Omental fat pad (tissue), 4 donors: ENCODE measurements around the gene AP4B1. TPM values are rescaled to one million over a fixed set of nuclear protein-coding genes. Genes with fewer than 3 reads are reported as not detected.
A peak's percentile ranks its signal among the peaks of the same experiment; 100 is the strongest.
"Not testable (repeated sequence)": the region's sequence is repeated elsewhere in the genome, so short reads cannot be mapped to it uniquely, and the experiment has no call there.

Experiments used
- ATAC-seq: fragments of 150-250 bp; one replicate; pipeline ENCODE4 v1.9.1; 2016; ENCODE audit warnings: mild to moderate bottlenecking, moderate library complexity; ENCODE audit not compliant: low FRiP score
- DNase-seq: peaks from one replicate; pipeline ENCODE4 v3.0.0-alpha.2; 2019; ENCODE audit warnings: low spot score
- total RNA-seq, 4 donors: library from RNA; depleted of rRNA; stranded (reverse); fragments of >200 nt; gene quantifications; one replicate each; pipeline ENCODE4 v1.1.0, GENCODE V29; 2016
- TF ChIP-seq, protein P1 (sequence below), 3 donors: fragments of 450-650 bp; IDR thresholded peaks; one replicate each; pipeline ENCODE4 v1.5.1; 2016 to 2017; ENCODE audit warnings: antibody characterized with exemption in 3 of 3, mild to moderate bottlenecking in 3 of 3, moderate library complexity in 2 of 3

The AP4B1 gene
- 10 to 100 TPM in 3 of 4 donors, 1 to 10 TPM in 1; 9.3 to 17.2 (median 15.6) TPM for total RNA-seq

DNA sequence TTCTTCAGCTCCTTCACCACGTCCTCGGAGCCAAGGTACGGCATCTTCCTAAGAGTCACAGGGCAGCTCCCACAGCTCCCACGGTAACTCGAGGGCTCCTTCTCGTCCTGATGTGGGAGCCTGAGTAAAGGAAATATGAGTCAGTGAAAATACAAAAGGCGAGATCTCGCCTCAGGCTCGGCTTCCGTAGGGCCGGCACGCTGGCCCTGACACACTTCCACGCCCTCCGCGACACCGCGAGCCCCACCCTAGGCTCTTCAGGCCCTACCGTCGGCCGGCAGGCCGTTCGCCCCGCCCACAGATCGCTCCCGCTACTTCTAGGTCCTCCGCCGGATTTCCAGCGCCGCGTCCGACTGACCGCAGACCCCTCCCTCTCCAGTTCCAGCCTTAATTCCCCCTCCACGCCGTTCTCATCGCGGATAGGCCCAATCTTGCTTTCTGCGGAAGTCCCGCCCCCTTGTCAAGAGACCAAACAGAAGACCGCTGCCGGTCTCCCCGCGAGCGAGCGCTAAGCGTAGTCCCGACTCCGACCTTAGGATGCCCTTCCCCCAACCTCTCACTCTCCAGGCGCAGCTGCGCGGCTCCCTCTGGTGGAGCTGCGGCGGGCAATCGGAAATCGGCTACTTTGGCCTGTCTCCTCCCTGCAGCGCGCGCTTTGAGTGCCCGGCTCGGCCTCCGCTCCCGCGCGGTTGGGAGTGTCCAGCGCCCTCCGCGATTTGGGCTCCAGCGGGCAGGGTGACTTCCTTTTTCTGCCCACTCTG is at the start of gene AP4B1, which contains the start of gene DCLRE1B:
TSS of gene AP4B1 (minus strand) at position 126 of the 761 bp plus-strand sequence. CDS start at position 44, 82 bp downstream.
TSS of gene DCLRE1B (plus strand) at position 653 of the 761 bp plus-strand sequence. CDS start 261 bp downstream, outside the sequence.
- ATAC-seq: peak; percentile 99

DNA sequence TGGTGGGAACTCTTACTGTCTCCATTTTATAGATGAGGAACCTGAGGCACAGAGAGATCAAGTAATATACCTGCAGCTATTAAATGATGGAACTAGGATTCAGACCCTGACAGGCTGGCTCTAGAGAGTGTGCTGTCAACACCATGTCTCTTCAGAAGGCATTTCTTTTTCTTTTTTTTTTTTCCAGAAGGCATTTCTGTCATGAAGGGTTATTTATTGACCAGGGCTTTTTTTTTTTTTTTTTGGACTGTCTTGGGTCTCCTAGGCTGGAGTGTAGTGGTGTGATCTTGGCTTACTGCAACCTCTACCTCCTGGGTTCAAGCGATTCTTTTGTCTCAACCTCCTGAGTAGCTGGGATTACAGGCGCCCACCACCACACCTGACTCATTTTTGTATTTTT is 47.1 kb upstream of the AP4B1 start:
- ATAC-seq (no peak), DNase-seq (no peak)
- TF ChIP-seq, protein P1, sequence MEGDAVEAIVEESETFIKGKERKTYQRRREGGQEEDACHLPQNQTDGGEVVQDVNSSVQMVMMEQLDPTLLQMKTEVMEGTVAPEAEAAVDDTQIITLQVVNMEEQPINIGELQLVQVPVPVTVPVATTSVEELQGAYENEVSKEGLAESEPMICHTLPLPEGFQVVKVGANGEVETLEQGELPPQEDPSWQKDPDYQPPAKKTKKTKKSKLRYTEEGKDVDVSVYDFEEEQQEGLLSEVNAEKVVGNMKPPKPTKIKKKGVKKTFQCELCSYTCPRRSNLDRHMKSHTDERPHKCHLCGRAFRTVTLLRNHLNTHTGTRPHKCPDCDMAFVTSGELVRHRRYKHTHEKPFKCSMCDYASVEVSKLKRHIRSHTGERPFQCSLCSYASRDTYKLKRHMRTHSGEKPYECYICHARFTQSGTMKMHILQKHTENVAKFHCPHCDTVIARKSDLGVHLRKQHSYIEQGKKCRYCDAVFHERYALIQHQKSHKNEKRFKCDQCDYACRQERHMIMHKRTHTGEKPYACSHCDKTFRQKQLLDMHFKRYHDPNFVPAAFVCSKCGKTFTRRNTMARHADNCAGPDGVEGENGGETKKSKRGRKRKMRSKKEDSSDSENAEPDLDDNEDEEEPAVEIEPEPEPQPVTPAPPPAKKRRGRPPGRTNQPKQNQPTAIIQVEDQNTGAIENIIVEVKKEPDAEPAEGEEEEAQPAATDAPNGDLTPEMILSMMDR (IDR thresholded peaks at IDR 0.05): no peak

More for the DNA sequence above, at the start of gene AP4B1, which contains the start of gene DCLRE1B:
- TF ChIP-seq, protein P1 (IDR thresholded peaks at IDR 0.05): no peak
- DNase-seq: peak; percentile 85

DNA sequence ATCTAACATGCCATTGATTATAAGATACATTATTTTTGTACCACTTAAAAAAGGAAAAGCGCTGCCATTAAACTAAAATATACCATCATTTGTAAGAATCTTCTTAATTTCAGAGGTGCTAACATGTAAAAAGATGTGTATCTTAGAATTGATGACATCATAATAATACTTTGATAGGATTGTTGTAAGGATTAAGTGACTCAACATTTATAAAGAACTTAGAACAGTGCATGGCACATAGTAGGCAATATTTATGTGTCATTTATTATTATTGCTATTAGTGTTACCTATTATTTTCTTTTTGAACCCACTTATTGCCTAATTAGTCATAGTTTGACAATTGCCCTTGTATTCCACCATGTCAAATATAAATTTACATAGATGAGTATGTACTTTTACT is 46.3 kb upstream of the AP4B1 start:
- TF ChIP-seq, protein P1 (IDR thresholded peaks at IDR 0.05): no peak
- ATAC-seq: no peak
- no peak for DNase-seq

- DNase-seq: no peak
- ATAC-seq: no peak
- TF ChIP-seq, protein P1 (IDR thresholded peaks at IDR 0.05): no peak
These were observed 44.4 kb upstream of the AP4B1 start for GRCh38 chr1:113949007-113949406.

DNA sequence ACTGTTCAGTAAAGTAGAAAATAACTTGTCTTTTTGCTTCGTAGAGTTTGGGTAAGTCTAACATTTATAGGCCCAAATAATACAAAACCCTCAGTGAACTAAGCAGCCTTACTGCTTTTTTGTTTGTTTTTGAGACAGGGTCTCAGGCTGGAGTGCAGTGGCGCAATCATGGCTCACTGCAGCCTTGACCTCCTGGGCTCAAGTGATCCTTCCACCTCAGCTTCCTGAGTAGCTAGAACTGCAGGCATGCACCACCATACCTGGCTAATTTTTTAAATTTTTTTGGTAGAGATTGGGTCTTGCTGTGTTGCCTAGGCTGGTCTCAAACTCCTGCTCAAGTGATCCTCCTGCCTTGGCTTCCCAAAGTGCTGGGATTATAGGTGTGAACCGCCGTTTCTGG is 43.6 kb upstream of the AP4B1 start:
- not testable (repeated sequence) for DNase-seq, ATAC-seq

DNA sequence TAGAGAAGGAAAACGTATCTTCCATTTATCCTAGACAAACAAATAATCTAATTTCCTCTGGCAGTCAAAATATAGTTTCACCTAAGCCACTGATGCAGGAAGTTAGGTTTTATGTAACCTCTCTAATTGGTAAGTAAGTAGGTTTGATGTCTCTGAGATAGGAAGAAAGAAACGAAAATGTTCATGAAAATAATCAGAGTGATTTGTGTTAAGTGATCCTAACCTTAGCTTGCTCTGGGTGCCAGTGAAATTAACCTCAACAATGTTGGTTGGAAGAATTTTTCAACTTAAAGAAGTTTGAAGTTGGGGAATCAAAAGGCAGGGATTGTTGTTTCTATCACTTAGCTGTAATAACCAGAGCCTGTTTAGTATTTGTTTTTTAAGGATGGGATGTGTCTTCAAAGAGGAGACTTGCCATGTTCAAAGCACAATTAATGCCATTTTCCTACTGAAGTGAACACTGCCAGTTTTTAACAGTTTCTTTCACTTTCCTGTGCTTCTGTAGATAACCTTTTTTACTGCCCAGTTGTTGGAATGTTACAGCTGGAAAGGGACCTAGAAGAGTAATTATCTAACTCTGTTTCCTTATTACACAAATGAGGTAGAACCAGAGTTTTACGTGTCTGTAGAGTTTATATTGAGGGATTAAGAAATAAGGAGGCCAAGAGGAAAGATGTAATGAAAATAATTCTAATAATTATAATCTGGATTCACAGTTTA is 42.9 kb upstream of the AP4B1 start:
- no peak for ATAC-seq
- no peak for DNase-seq
- TF ChIP-seq, protein P1 (IDR thresholded peaks at IDR 0.05): no peak

- ATAC-seq (no peak), DNase-seq (no peak)
These were observed 42.2 kb upstream of the AP4B1 start for GRCh38 chr1:113946678-113947387.

More at GRCh38 chr1:113946678-113947387, 42.2 kb upstream of the AP4B1 start:
- TF ChIP-seq, protein P1 (IDR thresholded peaks at IDR 0.05): no peak
